CD1c-positive myeloid dendritic cell (primary cell): Measurements from ENCODE around the gene BDH1.
"Not testable (repeated sequence)": the region's sequence is repeated elsewhere in the genome, so short reads cannot be mapped to it uniquely, and the experiment has no call there.

ENCODE experiments used
- DNase-seq: peaks from one replicate; pipeline ENCODE4 v3.0.0-alpha.2; 2016; ENCODE audit errors: extremely low spot score

The BDH1 gene

DNA sequence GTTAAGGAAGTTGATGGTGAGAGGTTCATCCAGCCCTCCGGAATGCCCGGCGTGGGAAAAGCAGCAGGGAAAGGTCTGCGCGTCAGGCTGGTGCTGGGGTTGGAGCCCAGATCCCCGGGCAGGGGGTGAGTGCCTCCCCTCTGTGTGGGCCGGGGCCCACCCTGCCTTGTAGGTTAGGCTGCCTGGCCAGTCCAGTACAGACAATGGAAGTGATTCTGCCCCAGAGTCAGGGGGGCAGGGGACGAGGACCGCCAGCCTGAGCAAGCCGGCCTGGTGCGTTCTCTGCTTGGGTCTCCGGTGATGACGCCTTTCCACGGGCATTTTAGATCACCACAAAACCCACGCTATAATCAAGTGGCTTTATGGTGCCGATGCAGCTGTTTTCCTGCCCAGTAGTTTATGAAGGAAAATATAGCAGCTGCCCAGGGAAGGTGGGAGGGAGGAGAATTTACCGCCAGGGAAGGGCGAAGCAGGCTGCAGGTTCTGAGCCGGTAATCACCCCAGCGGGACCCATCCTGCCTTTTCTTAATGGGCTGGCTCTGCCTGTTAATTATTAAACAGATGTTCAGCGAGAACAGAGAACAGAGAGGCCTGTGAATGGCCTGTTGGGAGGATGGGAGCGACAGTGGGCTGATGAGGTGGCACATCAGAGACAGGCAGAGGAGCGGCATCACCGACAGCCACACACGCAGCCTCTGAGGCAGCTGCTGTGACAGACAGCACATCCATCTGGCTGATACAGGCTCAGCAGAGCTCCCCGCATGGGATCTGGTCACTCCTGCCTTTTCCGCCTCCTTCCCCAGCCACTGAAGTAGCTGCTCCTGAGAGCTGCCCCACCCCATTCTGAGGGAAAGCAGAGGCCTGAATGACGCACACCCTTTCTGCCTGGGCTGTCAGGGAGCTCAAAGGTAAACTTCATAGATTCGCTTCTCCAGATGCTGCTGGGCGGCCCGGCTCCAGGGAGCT, 35.2 kb downstream of the BDH1 start:
- DNase-seq, result no peak

GRCh38 chr3:197519801-197520211, 36.0 kb downstream of the BDH1 start:
- DNase-seq, result no peak

DNA sequence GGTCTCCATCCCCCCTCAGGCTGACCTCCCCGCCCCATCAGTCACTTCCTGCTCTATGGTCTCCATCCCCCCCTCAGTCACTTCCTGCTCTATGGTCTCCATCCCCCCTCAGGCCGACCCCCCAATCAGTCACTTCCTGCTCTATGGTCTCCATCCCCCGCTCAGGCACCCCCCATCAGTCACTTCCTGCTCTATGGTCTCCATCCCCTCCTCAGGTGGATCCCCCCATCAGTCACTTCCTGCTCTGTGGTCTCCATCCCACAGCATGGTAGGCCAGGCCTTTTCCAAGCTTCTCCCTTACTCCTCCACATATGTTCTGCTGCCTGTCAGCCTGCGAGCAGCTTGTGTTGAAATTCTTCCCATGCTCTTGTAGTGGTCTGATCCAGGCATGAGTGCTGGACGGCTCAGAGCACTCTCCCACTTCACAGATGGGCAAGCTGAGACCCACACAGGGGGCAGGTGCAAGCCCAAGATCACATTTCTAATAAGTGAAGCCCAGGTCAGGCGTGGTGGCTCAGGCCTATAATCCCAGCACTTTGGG, 36.8 kb downstream of the BDH1 start:
- DNase-seq, result no peak

DNA sequence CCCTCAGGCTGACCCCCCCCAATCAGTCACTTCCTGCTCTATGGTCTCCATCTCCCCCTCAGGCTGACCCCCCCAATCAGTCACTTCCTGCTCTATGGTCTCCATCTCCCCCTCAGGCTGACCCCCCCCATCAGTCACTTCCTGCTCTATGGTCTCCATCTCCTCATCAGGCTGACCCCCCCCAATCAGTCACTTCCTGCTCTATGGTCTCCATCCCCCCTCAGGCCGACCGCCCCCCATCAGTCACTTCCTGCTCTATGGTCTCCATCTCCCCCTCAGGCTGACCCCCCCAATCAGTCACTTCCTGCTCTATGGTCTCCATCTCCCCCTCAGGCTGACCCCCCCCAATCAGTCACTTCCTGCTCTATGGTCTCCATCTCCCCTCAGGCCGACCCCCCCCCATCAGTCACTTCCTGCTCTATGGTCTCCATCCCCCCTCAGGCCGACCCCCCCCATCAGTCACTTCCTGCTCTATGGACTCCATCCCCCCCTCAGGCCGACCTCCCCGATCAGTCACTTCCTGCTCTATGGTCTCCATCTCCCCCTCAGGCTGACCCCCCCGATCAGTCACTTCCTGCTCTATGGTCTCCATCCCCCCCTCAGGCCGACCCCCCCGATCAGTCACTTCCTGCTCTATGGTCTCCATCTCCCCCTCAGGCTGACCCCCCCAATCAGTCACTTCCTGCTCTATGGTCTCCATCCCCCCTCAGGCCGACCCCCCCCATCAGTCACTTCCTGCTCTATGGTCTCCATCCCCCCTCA, 37.7 kb downstream of the BDH1 start:
- DNase-seq, result not testable (repeated sequence)

- not testable (repeated sequence) for DNase-seq
Measured at GRCh38 chr3:197516890-197517606, 38.7 kb downstream of the BDH1 start.

DNA sequence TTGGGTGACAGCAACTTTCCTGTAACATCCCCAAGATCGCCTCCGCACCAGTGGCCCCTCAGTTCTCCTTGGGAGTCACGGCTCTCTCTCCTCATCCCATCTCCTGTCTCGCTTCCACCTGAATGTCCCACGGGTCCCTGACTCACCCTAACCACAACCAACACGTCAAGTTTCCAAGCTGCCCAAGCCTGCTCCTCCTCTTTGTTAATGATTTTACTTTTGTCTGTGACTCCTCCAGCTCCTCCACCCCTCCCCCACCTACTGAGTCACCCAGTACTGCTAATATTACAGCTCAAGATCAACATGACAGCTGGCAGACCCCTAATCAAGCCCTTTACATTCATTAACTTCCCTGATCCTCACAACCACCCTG, 39.3 kb downstream of the BDH1 start:
- no peak for DNase-seq

GRCh38 chr3:197514786-197515355, 40.9 kb downstream of the BDH1 start:
- DNase-seq, result no peak

- DNase-seq, result no peak
Measured at GRCh38 chr3:197513953-197514785, 41.6 kb downstream of the BDH1 start.

- no peak for DNase-seq
Measured at GRCh38 chr3:197512691-197513571, 42.8 kb downstream of the BDH1 start.

- no peak for DNase-seq
Measured at GRCh38 chr3:197511853-197512635, 43.7 kb downstream of the BDH1 start.

GRCh38 chr3:197511130-197511529, 44.6 kb downstream of the BDH1 start:
- DNase-seq, result no peak

GRCh38 chr3:197510642-197511018, 45.1 kb downstream of the BDH1 start:
- DNase-seq, result no peak

- no peak for DNase-seq
Measured at GRCh38 chr3:197508924-197509775, 46.6 kb downstream of the BDH1 start.

DNA sequence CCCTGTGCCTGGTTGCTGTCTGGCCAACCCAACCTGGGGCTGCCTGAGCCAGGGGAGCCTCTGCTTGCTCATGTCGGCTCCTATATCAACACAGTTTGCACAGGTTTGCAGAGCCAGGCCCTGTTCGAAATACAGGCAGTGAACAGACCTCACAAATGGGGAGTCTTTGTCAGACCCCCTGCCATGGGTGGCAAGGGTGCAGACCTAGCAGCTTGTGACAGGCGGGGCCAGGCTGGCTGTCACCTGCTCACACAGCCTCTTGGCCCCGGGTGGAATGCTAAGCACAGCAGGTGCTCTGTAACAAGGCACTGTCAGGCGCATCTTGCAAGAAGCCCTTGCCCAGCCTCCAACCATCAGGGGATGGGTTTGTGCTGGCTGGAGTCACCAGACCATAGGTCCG, 47.3 kb downstream of the BDH1 start:
- DNase-seq, result no peak

DNA sequence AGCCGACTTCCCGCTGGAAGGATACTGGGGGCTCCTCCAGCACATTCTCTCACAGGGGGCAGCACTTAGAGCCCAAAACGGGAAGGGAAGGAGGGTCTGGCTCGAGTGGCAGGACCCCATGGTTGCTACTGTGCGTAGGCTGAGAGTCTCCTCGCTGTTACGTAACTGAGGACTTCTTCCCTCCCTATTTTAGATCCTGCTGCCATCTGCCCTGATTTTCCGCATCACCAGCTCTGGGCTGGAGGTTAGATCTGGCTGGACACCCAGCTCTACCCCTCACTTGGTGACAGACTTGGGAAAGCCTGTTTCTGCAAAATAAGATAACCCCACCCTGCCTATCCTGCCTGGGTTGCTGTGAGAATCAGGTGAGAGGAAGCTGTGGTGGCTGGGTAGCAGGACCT, 47.7 kb downstream of the BDH1 start:
- no peak for DNase-seq

- DNase-seq, result no peak
Measured at GRCh38 chr3:197507541-197507940, 48.2 kb downstream of the BDH1 start.

- no peak for DNase-seq
Measured at GRCh38 chr3:197507081-197507480, 48.7 kb downstream of the BDH1 start.
